VCaP (cell line): Measurements from ENCODE around the gene ADRA1B.

ENCODE experiments used
- H3K27ac ChIP-seq: fragments of 450-650 bp; 2 replicates; pipeline ENCODE4 v1.5.1; 2017
- CTCF ChIP-seq: fragments of 450-650 bp; conservative IDR thresholded peaks from 2 replicates; pipeline ENCODE4 v1.5.1; 2017; ENCODE audit warnings: mild to moderate bottlenecking, moderate library complexity

ADRA1B gene

GRCh38 chr5:159891371-159891770, 24.9 kb upstream of the ADRA1B start:
- TF ChIP-seq CTCF: no peak
- no peak overlapping the region for H3K27ac ChIP-seq

GRCh38 chr5:159893040-159893695, 23.1 kb upstream of the ADRA1B start:
- H3K27ac ChIP-seq: no peak overlapping the region
- TF ChIP-seq CTCF: no peak

- TF ChIP-seq CTCF: no peak
- no peak overlapping the region for H3K27ac ChIP-seq
Observed at GRCh38 chr5:159894149-159894720, 22.0 kb upstream of the ADRA1B start.

- no peak for TF ChIP-seq CTCF
- no peak overlapping the region for H3K27ac ChIP-seq
Observed at GRCh38 chr5:159897786-159898393, 18.4 kb upstream of the ADRA1B start.

- TF ChIP-seq CTCF: no peak
- peak overlapping the region; percentile 47 for H3K27ac ChIP-seq
Observed at GRCh38 chr5:159899067-159900049, 16.9 kb upstream of the ADRA1B start.

GRCh38 chr5:159901308-159901707, 15.0 kb upstream of the ADRA1B start:
- H3K27ac ChIP-seq: no peak overlapping the region
- TF ChIP-seq CTCF: no peak

GRCh38 chr5:159901772-159902171, 14.5 kb upstream of the ADRA1B start:
- TF ChIP-seq CTCF: no peak
- no peak overlapping the region for H3K27ac ChIP-seq
